C4-2B (cell line): Measurements from ENCODE around the gene KAT6B.

Experiments used
- CTCF ChIP-seq: fragments of 450-650 bp; conservative IDR thresholded peaks from 2 replicates; pipeline ENCODE4 v1.5.1; 2017; ENCODE audit warnings: mild to moderate bottlenecking
- ZFX ChIP-seq: fragments of 450-650 bp; IDR thresholded peaks from 2 replicates; pipeline ENCODE4 v1.6.1; 2017

- TF ChIP-seq CTCF: no peak
- no peak for TF ChIP-seq ZFX
Observed at GRCh38 chr10:74862625-74863024, 36.2 kb downstream of the KAT6B start.
